C4-2B (cell line): ENCODE data around the gene WWOX.

ENCODE experiments used
- CTCF ChIP-seq: fragments of 450-650 bp; conservative IDR thresholded peaks from 2 replicates; pipeline ENCODE4 v1.5.1; 2017; ENCODE audit warnings: mild to moderate bottlenecking
- ZFX ChIP-seq: fragments of 450-650 bp; IDR thresholded peaks from 2 replicates; pipeline ENCODE4 v1.6.1; 2017

- TF ChIP-seq CTCF (no peak), ZFX (no peak)
Observed at GRCh38 chr16:79124016-79124756, 1024.7 kb downstream of the WWOX start.
